ENCODE data around the gene AMER3.

DNA sequence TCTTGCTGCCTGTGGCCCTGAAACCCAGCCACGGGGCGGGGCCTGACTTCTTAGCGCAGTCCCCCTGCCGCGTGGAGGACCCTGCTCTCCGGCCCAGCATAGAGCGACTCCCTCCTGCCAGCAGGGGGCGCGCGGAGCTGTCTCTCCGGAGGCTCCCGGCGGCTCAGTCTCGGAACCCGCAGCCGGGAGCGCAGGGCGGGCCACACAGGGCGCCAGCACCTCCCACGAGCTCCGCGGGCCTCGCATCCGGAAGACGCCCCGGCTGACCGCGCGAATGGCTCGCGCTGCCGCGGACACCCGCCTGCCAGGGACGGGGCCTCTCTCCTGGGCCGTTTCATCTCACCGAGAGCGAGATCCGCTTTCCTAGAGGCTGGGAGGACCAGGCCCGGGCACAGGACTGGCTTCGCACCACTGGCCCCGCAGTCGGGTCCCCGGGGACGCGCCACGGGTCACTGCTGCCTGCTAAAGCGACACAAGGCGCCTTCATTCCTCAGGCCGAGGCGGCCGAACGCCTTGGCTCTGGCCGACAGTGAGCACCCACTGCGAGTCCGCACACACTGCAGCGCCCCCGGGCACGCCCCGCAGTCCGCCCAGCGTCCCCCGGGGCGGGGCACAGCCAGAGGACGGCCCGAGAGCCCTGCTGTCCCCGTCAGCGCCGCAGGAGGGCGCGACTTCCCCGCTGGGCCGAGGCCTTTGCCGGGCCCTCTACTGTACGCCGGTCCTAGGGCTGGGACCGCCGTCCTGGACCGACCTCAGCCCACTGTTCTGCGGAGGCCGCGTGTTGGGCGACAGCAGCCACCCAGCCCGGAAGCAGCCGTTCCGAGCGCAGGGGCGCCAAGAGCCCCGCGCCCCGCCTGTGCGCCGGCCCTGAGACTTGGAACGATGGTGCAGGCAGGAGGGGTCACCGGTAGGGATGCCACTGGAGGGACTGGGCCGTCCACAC is 42.4 kb downstream of the AMER3 start:
- TF ChIP-seq, protein P1, sequence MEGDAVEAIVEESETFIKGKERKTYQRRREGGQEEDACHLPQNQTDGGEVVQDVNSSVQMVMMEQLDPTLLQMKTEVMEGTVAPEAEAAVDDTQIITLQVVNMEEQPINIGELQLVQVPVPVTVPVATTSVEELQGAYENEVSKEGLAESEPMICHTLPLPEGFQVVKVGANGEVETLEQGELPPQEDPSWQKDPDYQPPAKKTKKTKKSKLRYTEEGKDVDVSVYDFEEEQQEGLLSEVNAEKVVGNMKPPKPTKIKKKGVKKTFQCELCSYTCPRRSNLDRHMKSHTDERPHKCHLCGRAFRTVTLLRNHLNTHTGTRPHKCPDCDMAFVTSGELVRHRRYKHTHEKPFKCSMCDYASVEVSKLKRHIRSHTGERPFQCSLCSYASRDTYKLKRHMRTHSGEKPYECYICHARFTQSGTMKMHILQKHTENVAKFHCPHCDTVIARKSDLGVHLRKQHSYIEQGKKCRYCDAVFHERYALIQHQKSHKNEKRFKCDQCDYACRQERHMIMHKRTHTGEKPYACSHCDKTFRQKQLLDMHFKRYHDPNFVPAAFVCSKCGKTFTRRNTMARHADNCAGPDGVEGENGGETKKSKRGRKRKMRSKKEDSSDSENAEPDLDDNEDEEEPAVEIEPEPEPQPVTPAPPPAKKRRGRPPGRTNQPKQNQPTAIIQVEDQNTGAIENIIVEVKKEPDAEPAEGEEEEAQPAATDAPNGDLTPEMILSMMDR (IDR thresholded peaks at IDR 0.05 in 4 of 5, conservative IDR thresholded peaks at IDR 0.05 in 1 of 5), result peak; percentile 66 to 85 (median 71)
- peak in 1 of 2 donors; percentile 11 for TF ChIP-seq POLR2A (IDR thresholded peaks at IDR 0.05)
